Neural cell (in vitro differentiated cells): ENCODE results near the gene NAMPT.
"Not testable (repeated sequence)": the region's sequence is repeated elsewhere in the genome, so short reads cannot be mapped to it uniquely, and the experiment has no call there.

ENCODE experiments used
- CTCF ChIP-seq: fragments of 450-650 bp; IDR thresholded peaks from 2 replicates; pipeline ENCODE4 v1.5.1; 2014; ENCODE audit warnings: antibody characterized with exemption, mild to moderate bottlenecking, moderate library complexity; ENCODE audit not compliant: poor library complexity, severe bottlenecking
- EP300 ChIP-seq: fragments of 450-650 bp; conservative IDR thresholded peaks from 2 replicates; pipeline ENCODE4 v1.6.1; 2014; ENCODE audit warnings: antibody characterized with exemption, mild to moderate bottlenecking, moderate library complexity; ENCODE audit not compliant: poor library complexity, severe bottlenecking
- EZH2 ChIP-seq: fragments of 200-600, 300-800 bp; shearing (Covaris generic), sonication (generic); IDR thresholded peaks from 2 replicates; pipeline ENCODE4 v1.6.1; 2014; ENCODE audit warnings: antibody characterized with exemption, low read length, borderline replicate concordance, mild to moderate bottlenecking; ENCODE audit not compliant: insufficient read depth, poor library complexity, severe bottlenecking
- POLR2AphosphoS5 ChIP-seq: IDR thresholded peaks from 2 replicates; pipeline ENCODE4 v1.6.1; 2012
- RAD21 ChIP-seq: fragments of 450-650 bp; conservative IDR thresholded peaks from 2 replicates; pipeline ENCODE4 v1.6.1; 2014; ENCODE audit warnings: antibody characterized with exemption, mild to moderate bottlenecking, moderate library complexity

GRCh38 chr7:106298155-106298554 lies 13.4 kb upstream of the NAMPT start:
- TF ChIP-seq CTCF, EZH2, POLR2AphosphoS5, EP300, RAD21: not testable (repeated sequence)
